ENCODE data around the gene EN1.

The EN1 gene

GRCh38 chr2:118855451-118856279, 8.2 kb upstream of the EN1 start:
- DNase-seq = no peak

GRCh38 chr2:118854507-118855345, 7.3 kb upstream of the EN1 start:
- no peak for DNase-seq

- no peak for DNase-seq
Measured at GRCh38 chr2:118853651-118854291, 6.3 kb upstream of the EN1 start.

GRCh38 chr2:118853129-118853640, 5.7 kb upstream of the EN1 start:
- no peak for DNase-seq

GRCh38 chr2:118852605-118853128, 5.2 kb upstream of the EN1 start:
- DNase-seq = no peak

GRCh38 chr2:118851650-118852049, 4.2 kb upstream of the EN1 start:
- no peak for DNase-seq

- no peak for DNase-seq
Measured at GRCh38 chr2:118850901-118851415, 3.5 kb upstream of the EN1 start.

GRCh38 chr2:118850168-118850900, 2.9 kb upstream of the EN1 start:
- no peak for DNase-seq

- no peak for DNase-seq
Measured at GRCh38 chr2:118849226-118850167, 2.0 kb upstream of the EN1 start.

GRCh38 chr2:118848381-118849225, 1.2 kb upstream of the EN1 start:
- no peak for DNase-seq

- no peak for DNase-seq
Measured at GRCh38 chr2:118847762-118848172, 319 bp upstream of the EN1 start.

- no peak for DNase-seq
Measured at GRCh38 chr2:118846442-118846952, 951 bp downstream of the EN1 start.

GRCh38 chr2:118845522-118846441, 1.7 kb downstream of the EN1 start:
- DNase-seq = no peak

- DNase-seq = no peak
Measured at GRCh38 chr2:118845005-118845521, 2.4 kb downstream of the EN1 start.

- DNase-seq = no peak
Measured at GRCh38 chr2:118844261-118845004, 3.0 kb downstream of the EN1 start.

GRCh38 chr2:118843483-118844132, 3.8 kb downstream of the EN1 start:
- DNase-seq = no peak

Measured in NCI-H187 treated with DMSO at 0.1 percent for 48 hours (cell line).